Measurements from ENCODE around the gene TCF4. TPM values are rescaled to one million over a fixed set of nuclear protein-coding genes. Genes with fewer than 3 reads are reported as not detected.
A peak's percentile ranks its signal among the peaks of the same experiment; 100 is the strongest.

TCF4 gene
- polyA plus RNA-seq, 1 of the 3 experiments (the other 2 are of a cell fraction) = 39.1 TPM

DNA sequence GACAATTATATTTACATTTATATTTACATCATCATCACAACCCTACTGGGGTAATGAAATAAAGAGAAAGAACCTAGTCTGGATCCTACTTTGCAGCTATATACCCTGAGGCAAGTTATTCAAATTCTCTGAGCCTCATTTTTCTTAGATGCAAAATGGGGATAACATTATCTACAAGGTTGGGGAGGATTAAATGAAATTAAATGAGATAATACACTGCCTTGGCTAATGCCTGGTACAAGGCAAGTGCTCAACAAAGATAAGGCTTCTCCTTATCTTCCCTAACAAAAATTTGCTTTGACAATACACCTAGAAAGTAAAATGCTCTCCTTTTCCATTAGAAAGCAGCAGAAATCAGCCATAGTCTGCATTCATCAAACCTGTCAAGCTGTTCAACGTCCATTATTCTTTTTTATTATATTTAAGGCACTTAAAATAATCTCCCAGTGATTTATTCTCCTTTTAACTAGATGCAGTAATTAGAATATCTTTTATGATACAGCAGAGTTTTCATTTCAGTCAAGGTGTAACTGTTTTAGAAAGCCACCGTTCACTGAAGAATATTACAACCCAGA lies 44.8 kb downstream of the TCF4 start:
- H3K4me2 ChIP-seq = no peak overlapping the region
- H3F3A ChIP-seq (replicated peaks; ENCODE audit: insufficient read depth) = peaks cover 14% of the 10 kb centered on the region
- peak; percentile 29 for DNase-seq
- H3K27ac ChIP-seq (ENCODE audit: low read depth in 2 of 2, low read length in 1 of 2) = peak overlapping the region in 1 of 2 experiments; percentile 87; a peak in 2 of 4 replicates
- POLR2A ChIA-PET = no interaction called here
- H3K36me3 ChIP-seq (replicated peaks in 1 of 2; ENCODE audit: control insufficient read depth in 1 of 2, insufficient read depth in 2 of 2, low read length in 1 of 2) = peaks cover 0 to 11% of the 10 kb centered on the region in 2 experiments
- no peak overlapping the region for H2AFZ ChIP-seq (ENCODE audit: low read depth)
- H3K4me3 ChIP-seq (ENCODE audit: low read depth in 2 of 2, low read length in 1 of 2) = no peak overlapping the region
- WGBS (ENCODE audit: low lambda C conversion rate) = 46% methylated on average over 2 of the region's 2 CpGs
- no peak overlapping the region for H3K9ac ChIP-seq
- peaks cover 80% of the 10 kb centered on the region for H3K79me2 ChIP-seq (ENCODE audit: insufficient read depth)
- H4K20me1 ChIP-seq (ENCODE audit: insufficient read depth) = no peaks in the 10 kb centered on the region
- no peaks in the 10 kb centered on the region for H3K27me3 ChIP-seq (ENCODE audit: insufficient read depth)
- peaks cover 6% of the 10 kb centered on the region for H3K9me3 ChIP-seq
- CTCF ChIA-PET = interaction anchor here (1.2 kb wide), 1 partner anchor 14 kb away, joined by 3 read pairs; no protein-coding TSS in a partner anchor
- H3K9me2 ChIP-seq = no peaks in the 10 kb centered on the region
- peaks cover 4 to 22% of the 10 kb centered on the region in 2 experiments; a peak in 3 of 4 replicates for H3K4me1 ChIP-seq (ENCODE audit: control insufficient read depth in 1 of 2, insufficient read depth in 2 of 2, low read depth in 1 of 2, low read length in 1 of 2)
- TF ChIP-seq FOXM1 (IDR thresholded peaks at IDR 0.05; ENCODE audit: low read depth) = no peak
- TF ChIP-seq TAF1 (IDR thresholded peaks at IDR 0.05; ENCODE audit: borderline replicate concordance, low read depth, low read length) = no peak
- no peak for TF ChIP-seq NRF1 (IDR thresholded peaks at IDR 0.05; ENCODE audit: low read depth, low read length)
- TF ChIP-seq, protein P1, sequence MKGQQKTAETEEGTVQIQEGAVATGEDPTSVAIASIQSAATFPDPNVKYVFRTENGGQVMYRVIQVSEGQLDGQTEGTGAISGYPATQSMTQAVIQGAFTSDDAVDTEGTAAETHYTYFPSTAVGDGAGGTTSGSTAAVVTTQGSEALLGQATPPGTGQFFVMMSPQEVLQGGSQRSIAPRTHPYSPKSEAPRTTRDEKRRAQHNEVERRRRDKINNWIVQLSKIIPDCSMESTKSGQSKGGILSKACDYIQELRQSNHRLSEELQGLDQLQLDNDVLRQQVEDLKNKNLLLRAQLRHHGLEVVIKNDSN (IDR thresholded peaks at IDR 0.05; ENCODE audit: borderline replicate concordance, low read depth) = no peak
- no peak for TF ChIP-seq MEF2A (IDR thresholded peaks at IDR 0.05; ENCODE audit: borderline replicate concordance, low read depth)
- no peak for TF ChIP-seq TCF12 (IDR thresholded peaks at IDR 0.05)
- TF ChIP-seq, protein P2, sequence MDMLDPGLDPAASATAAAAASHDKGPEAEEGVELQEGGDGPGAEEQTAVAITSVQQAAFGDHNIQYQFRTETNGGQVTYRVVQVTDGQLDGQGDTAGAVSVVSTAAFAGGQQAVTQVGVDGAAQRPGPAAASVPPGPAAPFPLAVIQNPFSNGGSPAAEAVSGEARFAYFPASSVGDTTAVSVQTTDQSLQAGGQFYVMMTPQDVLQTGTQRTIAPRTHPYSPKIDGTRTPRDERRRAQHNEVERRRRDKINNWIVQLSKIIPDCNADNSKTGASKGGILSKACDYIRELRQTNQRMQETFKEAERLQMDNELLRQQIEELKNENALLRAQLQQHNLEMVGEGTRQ (IDR thresholded peaks at IDR 0.05; ENCODE audit: borderline replicate concordance, low read depth, low read length) = no peak
- TF ChIP-seq, protein P3, sequence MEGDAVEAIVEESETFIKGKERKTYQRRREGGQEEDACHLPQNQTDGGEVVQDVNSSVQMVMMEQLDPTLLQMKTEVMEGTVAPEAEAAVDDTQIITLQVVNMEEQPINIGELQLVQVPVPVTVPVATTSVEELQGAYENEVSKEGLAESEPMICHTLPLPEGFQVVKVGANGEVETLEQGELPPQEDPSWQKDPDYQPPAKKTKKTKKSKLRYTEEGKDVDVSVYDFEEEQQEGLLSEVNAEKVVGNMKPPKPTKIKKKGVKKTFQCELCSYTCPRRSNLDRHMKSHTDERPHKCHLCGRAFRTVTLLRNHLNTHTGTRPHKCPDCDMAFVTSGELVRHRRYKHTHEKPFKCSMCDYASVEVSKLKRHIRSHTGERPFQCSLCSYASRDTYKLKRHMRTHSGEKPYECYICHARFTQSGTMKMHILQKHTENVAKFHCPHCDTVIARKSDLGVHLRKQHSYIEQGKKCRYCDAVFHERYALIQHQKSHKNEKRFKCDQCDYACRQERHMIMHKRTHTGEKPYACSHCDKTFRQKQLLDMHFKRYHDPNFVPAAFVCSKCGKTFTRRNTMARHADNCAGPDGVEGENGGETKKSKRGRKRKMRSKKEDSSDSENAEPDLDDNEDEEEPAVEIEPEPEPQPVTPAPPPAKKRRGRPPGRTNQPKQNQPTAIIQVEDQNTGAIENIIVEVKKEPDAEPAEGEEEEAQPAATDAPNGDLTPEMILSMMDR (IDR thresholded peaks at IDR 0.05) = no peak
- no peak for TF ChIP-seq RXRA (IDR thresholded peaks at IDR 0.05; ENCODE audit: borderline replicate concordance, low read depth)
- TF ChIP-seq YY1 (IDR thresholded peaks at IDR 0.05; ENCODE audit: low read depth) = no peak
- peak; percentile 58; the same call in 1 of the 2 replicates for TF ChIP-seq RCOR1 (IDR thresholded peaks at IDR 0.05; ENCODE audit: low read length)
- peak; percentile 93 for TF ChIP-seq GATA2 (CRISPR knock-in tag; IDR thresholded peaks at IDR 0.05)
- no peak for TF ChIP-seq GABPA (IDR thresholded peaks at IDR 0.05; ENCODE audit: low read depth)
- TF ChIP-seq, protein P4, sequence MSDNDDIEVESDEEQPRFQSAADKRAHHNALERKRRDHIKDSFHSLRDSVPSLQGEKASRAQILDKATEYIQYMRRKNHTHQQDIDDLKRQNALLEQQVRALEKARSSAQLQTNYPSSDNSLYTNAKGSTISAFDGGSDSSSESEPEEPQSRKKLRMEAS (IDR thresholded peaks at IDR 0.05; ENCODE audit: low read depth) = no peak
- peak in 1 of 2 experiments; percentile 84; a peak in 2 of 4 replicates for TF ChIP-seq EP300 (IDR thresholded peaks at IDR 0.05; ENCODE audit: borderline replicate concordance in 1 of 2, low read depth in 1 of 2, low read length in 1 of 2)
- peak; percentile 19; the same call in 1 of the 2 replicates for TF ChIP-seq RAD21 (IDR thresholded peaks at IDR 0.05; ENCODE audit: low read length)
- TF ChIP-seq, protein P5, sequence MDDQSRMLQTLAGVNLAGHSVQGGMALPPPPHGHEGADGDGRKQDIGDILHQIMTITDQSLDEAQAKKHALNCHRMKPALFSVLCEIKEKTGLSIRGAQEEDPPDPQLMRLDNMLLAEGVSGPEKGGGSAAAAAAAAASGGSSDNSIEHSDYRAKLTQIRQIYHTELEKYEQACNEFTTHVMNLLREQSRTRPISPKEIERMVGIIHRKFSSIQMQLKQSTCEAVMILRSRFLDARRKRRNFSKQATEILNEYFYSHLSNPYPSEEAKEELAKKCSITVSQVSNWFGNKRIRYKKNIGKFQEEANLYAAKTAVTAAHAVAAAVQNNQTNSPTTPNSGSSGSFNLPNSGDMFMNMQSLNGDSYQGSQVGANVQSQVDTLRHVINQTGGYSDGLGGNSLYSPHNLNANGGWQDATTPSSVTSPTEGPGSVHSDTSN (IDR thresholded peaks at IDR 0.05) = no peak
- no peak for TF ChIP-seq FOSL2 (IDR thresholded peaks at IDR 0.05; ENCODE audit: borderline replicate concordance, low read depth)
- TF ChIP-seq, protein P6, sequence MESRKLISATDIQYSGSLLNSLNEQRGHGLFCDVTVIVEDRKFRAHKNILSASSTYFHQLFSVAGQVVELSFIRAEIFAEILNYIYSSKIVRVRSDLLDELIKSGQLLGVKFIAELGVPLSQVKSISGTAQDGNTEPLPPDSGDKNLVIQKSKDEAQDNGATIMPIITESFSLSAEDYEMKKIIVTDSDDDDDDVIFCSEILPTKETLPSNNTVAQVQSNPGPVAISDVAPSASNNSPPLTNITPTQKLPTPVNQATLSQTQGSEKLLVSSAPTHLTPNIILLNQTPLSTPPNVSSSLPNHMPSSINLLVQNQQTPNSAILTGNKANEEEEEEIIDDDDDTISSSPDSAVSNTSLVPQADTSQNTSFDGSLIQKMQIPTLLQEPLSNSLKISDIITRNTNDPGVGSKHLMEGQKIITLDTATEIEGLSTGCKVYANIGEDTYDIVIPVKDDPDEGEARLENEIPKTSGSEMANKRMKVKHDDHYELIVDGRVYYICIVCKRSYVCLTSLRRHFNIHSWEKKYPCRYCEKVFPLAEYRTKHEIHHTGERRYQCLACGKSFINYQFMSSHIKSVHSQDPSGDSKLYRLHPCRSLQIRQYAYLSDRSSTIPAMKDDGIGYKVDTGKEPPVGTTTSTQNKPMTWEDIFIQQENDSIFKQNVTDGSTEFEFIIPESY (IDR thresholded peaks at IDR 0.05; ENCODE audit: borderline replicate concordance, low read depth) = no peak
- TF ChIP-seq, protein P7, sequence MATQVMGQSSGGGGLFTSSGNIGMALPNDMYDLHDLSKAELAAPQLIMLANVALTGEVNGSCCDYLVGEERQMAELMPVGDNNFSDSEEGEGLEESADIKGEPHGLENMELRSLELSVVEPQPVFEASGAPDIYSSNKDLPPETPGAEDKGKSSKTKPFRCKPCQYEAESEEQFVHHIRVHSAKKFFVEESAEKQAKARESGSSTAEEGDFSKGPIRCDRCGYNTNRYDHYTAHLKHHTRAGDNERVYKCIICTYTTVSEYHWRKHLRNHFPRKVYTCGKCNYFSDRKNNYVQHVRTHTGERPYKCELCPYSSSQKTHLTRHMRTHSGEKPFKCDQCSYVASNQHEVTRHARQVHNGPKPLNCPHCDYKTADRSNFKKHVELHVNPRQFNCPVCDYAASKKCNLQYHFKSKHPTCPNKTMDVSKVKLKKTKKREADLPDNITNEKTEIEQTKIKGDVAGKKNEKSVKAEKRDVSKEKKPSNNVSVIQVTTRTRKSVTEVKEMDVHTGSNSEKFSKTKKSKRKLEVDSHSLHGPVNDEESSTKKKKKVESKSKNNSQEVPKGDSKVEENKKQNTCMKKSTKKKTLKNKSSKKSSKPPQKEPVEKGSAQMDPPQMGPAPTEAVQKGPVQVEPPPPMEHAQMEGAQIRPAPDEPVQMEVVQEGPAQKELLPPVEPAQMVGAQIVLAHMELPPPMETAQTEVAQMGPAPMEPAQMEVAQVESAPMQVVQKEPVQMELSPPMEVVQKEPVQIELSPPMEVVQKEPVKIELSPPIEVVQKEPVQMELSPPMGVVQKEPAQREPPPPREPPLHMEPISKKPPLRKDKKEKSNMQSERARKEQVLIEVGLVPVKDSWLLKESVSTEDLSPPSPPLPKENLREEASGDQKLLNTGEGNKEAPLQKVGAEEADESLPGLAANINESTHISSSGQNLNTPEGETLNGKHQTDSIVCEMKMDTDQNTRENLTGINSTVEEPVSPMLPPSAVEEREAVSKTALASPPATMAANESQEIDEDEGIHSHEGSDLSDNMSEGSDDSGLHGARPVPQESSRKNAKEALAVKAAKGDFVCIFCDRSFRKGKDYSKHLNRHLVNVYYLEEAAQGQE (IDR thresholded peaks at IDR 0.05; ENCODE audit: low read depth, low read length) = no peak
- 0 out of 2 replicates have a peak, but pooled peaks have one; percentile 10 for TF ChIP-seq MXI1 (IDR thresholded peaks at IDR 0.05; ENCODE audit: low read depth, low read length)
- TF ChIP-seq JUND (IDR thresholded peaks at IDR 0.05) = no peak
- TF ChIP-seq EZH2phosphoT487 (IDR thresholded peaks at IDR 0.05; ENCODE audit: borderline replicate concordance, low read depth) = no peak
